Fibroblast of pulmonary artery (primary cell): ENCODE measurements around the gene WNK2.
"Not testable (repeated sequence)": the region's sequence is repeated elsewhere in the genome, so short reads cannot be mapped to it uniquely, and the experiment has no call there.

Experiments used
- DNase-seq: peaks from one replicate; pipeline ENCODE4 v3.0.0-alpha.2; 2010; ENCODE audit warnings: low read depth
- H3K4me3 ChIP-seq: replicated peaks from 2 replicates; pipeline ENCODE4 v1.5.1; 2011; ENCODE audit warnings: low read depth, mild to moderate bottlenecking, control low read depth, low read length, moderate library complexity
- CTCF ChIP-seq: IDR thresholded peaks from 2 replicates; pipeline ENCODE4 v1.5.1; 2011; ENCODE audit warnings: mild to moderate bottlenecking, control low read depth, low read length, inconsistent platforms; ENCODE audit errors: missing control alignments

Gene WNK2

GRCh38 chr9:93329629-93330280 lies 145.8 kb downstream of the WNK2 start:
- TF ChIP-seq CTCF: no peak
- DNase-seq: no peak
- no peak overlapping the region for H3K4me3 ChIP-seq

- TF ChIP-seq CTCF: no peak
- no peak overlapping the region for H3K4me3 ChIP-seq
- no peak for DNase-seq
Measured at GRCh38 chr9:93332317-93332716, 148.4 kb downstream of the WNK2 start.

GRCh38 chr9:93336720-93337119 lies 152.8 kb downstream of the WNK2 start:
- H3K4me3 ChIP-seq: no peak overlapping the region
- no peak for DNase-seq
- no peak for TF ChIP-seq CTCF

- not testable (repeated sequence) for H3K4me3 ChIP-seq, DNase-seq
Measured at GRCh38 chr9:93338196-93338595, 154.3 kb downstream of the WNK2 start.

GRCh38 chr9:93340091-93340490 lies 156.2 kb downstream of the WNK2 start:
- no peak for TF ChIP-seq CTCF
- DNase-seq: no peak
- H3K4me3 ChIP-seq: no peak overlapping the region

GRCh38 chr9:93341820-93342219 lies 157.9 kb downstream of the WNK2 start:
- H3K4me3 ChIP-seq, DNase-seq: not testable (repeated sequence)

- DNase-seq, H3K4me3 ChIP-seq: not testable (repeated sequence)
Measured at GRCh38 chr9:93342428-93342827, 158.5 kb downstream of the WNK2 start.

- H3K4me3 ChIP-seq: no peak overlapping the region
- no peak for TF ChIP-seq CTCF
- no peak for DNase-seq
Measured at GRCh38 chr9:93343663-93344062, 159.7 kb downstream of the WNK2 start.
